T-helper 1 cell (primary cell): ENCODE results near the gene PRKCD.

Experiments
- DNase-seq, 5 donors: peaks; one replicate each; pipeline ENCODE4 v3.0.0-alpha.2; 2012 to 2020

PRKCD gene

GRCh38 chr3:53236112-53236841 lies 75.3 kb downstream of the PRKCD start:
- DNase-seq = peak in 1 of 5 donors; percentile 41

GRCh38 chr3:53238051-53238850 lies 77.2 kb downstream of the PRKCD start:
- DNase-seq = no peak

- no peak for DNase-seq
Measured at GRCh38 chr3:53238886-53239285, 77.9 kb downstream of the PRKCD start.

GRCh38 chr3:53239800-53240199 lies 78.8 kb downstream of the PRKCD start:
- no peak for DNase-seq

GRCh38 chr3:53240989-53241972 lies 80.3 kb downstream of the PRKCD start:
- DNase-seq = no peak

- DNase-seq = no peak
Measured at GRCh38 chr3:53242155-53242554, 81.1 kb downstream of the PRKCD start.
